Endothelial cell of umbilical vein (primary cell): ENCODE results near the gene APOD. TPM values are rescaled to one million over a fixed set of nuclear protein-coding genes. Genes with fewer than 3 reads are reported as not detected.

Experiments
- BruUV-seq: library from RNA; stranded (reverse); fragments of 400-500 nt; replicated peaks from 2 replicates; lab custom pipeline; 2021; lab: Mats Ljungman, UMichigan
- CTCF ChIA-PET: fragments of 300-600, 350-600 bp; sonication (Branson Sonifier 250); formaldehyde crosslinking; loops from one replicate; lab custom pipeline; 2021; ENCODE audit warnings: antibody characterized with exemption, inconsistent platforms; lab: Charles Lee
- POLR2A ChIA-PET: fragments of 300-600, 350-600 bp; sonication (Branson Sonifier 250); formaldehyde crosslinking; loops from one replicate; lab custom pipeline; 2021; ENCODE audit warnings: antibody characterized with exemption, inconsistent platforms; lab: Charles Lee
- DNase-seq: peaks from one replicate; pipeline ENCODE4 v3.0.0-alpha.2; 2011; ENCODE audit warnings: low read depth, low spot score
- FAIRE-seq: peaks from 2 replicates; lab custom pipeline; 2011; peaks lifted over from hg19 to GRCh38; lab: Jason Lieb, UNC
- H2AFZ ChIP-seq: 2 replicates; pipeline ENCODE4 v1.6.0; 2012; ENCODE audit warnings: low read depth, low read length, control low read depth, inconsistent platforms
- H3K27ac ChIP-seq: 2 replicates; pipeline ENCODE4 v1.5.1; 2011; ENCODE audit warnings: low read depth, mild to moderate bottlenecking, control low read depth, low read length, moderate library complexity; ENCODE audit not compliant: insufficient read depth
- H3K27me3 ChIP-seq, 2 experiments: 2 replicates each; pipeline versions ENCODE4 v1.6.0 to v1.6.1; 2011; ENCODE audit warnings: low read length in 2 of 2, mixed read lengths in 1 of 2; ENCODE audit not compliant: control insufficient read depth in 2 of 2, insufficient read depth in 2 of 2
- H3K36me3 ChIP-seq, 2 experiments: 2 replicates in 1 of 2; 3 replicates in 1 of 2; pipeline ENCODE4 v1.5.1; 2011; ENCODE audit warnings: low read length in 2 of 2, mild to moderate bottlenecking in 1 of 2, moderate library complexity in 1 of 2; ENCODE audit not compliant: control insufficient read depth in 2 of 2, insufficient read depth in 2 of 2; ENCODE audit errors: extremely low read depth in 1 of 2
- H3K4me1 ChIP-seq: 3 replicates; pipeline ENCODE4 v1.5.1; 2011; ENCODE audit warnings: mild to moderate bottlenecking, low read length; ENCODE audit not compliant: control insufficient read depth, insufficient read depth; ENCODE audit errors: extremely low read depth
- H3K4me2 ChIP-seq: 2 replicates; pipeline ENCODE4 v1.6.1; 2011; ENCODE audit warnings: low read length, control low read depth, mixed read lengths; ENCODE audit not compliant: insufficient read depth
- H3K4me3 ChIP-seq, 3 experiments: fragments of 200-600 bp in 1 of 3; sonication (generic), shearing (Covaris generic) in 1 of 3; replicated peaks in 1 of 3; 2 replicates each; pipeline ENCODE4 v1.5.1; 2011 to 2016; ENCODE audit warnings: control low read depth in 3 of 3, low read length in 3 of 3, mild to moderate bottlenecking in 2 of 3, inconsistent platforms in 1 of 3, low read depth in 1 of 3, moderate library complexity in 1 of 3; ENCODE audit not compliant: insufficient read depth in 1 of 3
- H3K79me2 ChIP-seq: 2 replicates; pipeline ENCODE4 v1.6.0; 2012; ENCODE audit warnings: low read length, inconsistent platforms; ENCODE audit not compliant: control insufficient read depth, insufficient read depth
- H3K9ac ChIP-seq: replicated peaks from 2 replicates; pipeline ENCODE3; 2011; ENCODE audit warnings: low read length, control low read depth; ENCODE audit not compliant: insufficient read depth; ENCODE audit errors: extremely low read depth
- H3K9me1 ChIP-seq: replicated peaks from 3 replicates; pipeline ENCODE4 v1.6.0; 2011; ENCODE audit warnings: mild to moderate bottlenecking, low read length; ENCODE audit not compliant: control insufficient read depth, insufficient read depth; ENCODE audit errors: extremely low read depth
- H3K9me3 ChIP-seq: replicated peaks from 2 replicates; pipeline ENCODE4 v1.5.1; 2012; ENCODE audit warnings: low read length, inconsistent platforms; ENCODE audit not compliant: control insufficient read depth, insufficient read depth
- H4K20me1 ChIP-seq: replicated peaks from 2 replicates; pipeline ENCODE3; 2011; ENCODE audit warnings: mild to moderate bottlenecking, low read length; ENCODE audit not compliant: control insufficient read depth, insufficient read depth; ENCODE audit errors: extremely low read depth
- CTCF ChIP-seq, 2 donors: IDR thresholded peaks; 1 replicate in 1 of 2; 2 replicates in 1 of 2; pipeline ENCODE4 v1.5.1; 2011; ENCODE audit warnings: low read length in 2 of 2, mild to moderate bottlenecking in 2 of 2, moderate library complexity in 2 of 2, control low read depth in 1 of 2, inconsistent platforms in 1 of 2, low read depth in 1 of 2; ENCODE audit not compliant: insufficient read depth in 1 of 2; ENCODE audit errors: extremely low read depth in 1 of 2
- EZH2 ChIP-seq: IDR thresholded peaks from 2 replicates; pipeline ENCODE4 v1.6.1; 2012; ENCODE audit warnings: borderline replicate concordance, low read depth, mild to moderate bottlenecking, moderate library complexity, low read length, inconsistent platforms; ENCODE audit not compliant: severe bottlenecking
- FOS ChIP-seq: IDR thresholded peaks from 2 replicates; pipeline ENCODE4 v1.6.1; 2011; ENCODE audit warnings: mild to moderate bottlenecking, low read length, moderate library complexity, borderline replicate concordance; ENCODE audit not compliant: insufficient read depth
- GATA2 ChIP-seq: IDR thresholded peaks from 2 replicates; pipeline ENCODE4 v1.7.0; 2011; ENCODE audit warnings: low read depth, mild to moderate bottlenecking, moderate library complexity, mixed read lengths, low read length; ENCODE audit not compliant: insufficient read length, insufficient read depth
- JUN ChIP-seq: IDR thresholded peaks from 2 replicates; pipeline ENCODE4 v1.6.1; 2011; ENCODE audit warnings: borderline replicate concordance, low read depth; ENCODE audit not compliant: insufficient read length, insufficient read depth
- MAX ChIP-seq: IDR thresholded peaks from 2 replicates; pipeline ENCODE4 v1.6.1; 2011; ENCODE audit not compliant: insufficient read depth, insufficient read length
- MYC ChIP-seq: IDR thresholded peaks from one replicate; pipeline ENCODE4 v1.6.1; 2011; ENCODE audit warnings: mild to moderate bottlenecking, low read depth, low read length
- POLR2A ChIP-seq: IDR thresholded peaks from 2 replicates; pipeline ENCODE4 v1.6.1; 2012; ENCODE audit warnings: low read depth, mild to moderate bottlenecking, control low read depth, low read length
- POLR2AphosphoS5 ChIP-seq: IDR thresholded peaks from 2 replicates; pipeline ENCODE4 v1.6.1; 2012; ENCODE audit warnings: low read depth, mild to moderate bottlenecking, control low read depth, low read length, moderate library complexity; ENCODE audit not compliant: insufficient read depth
- dilution Hi-C: fragments of 300-500 bp; cut with MboI; formaldehyde crosslinking; loops from one replicate; pipeline ENCODE4 v1.15.0; 2019; ENCODE audit warnings: low sequenced_read_pairs; ENCODE audit not compliant: extremely low pct_ligation_motif_present
- intact Hi-C: fragments of 100-400 bp; cut with micrococcal nuclease; formaldehyde crosslinking; loops from one replicate; pipeline ENCODE4 v1.10.0; 2022
- polyA plus RNA-seq, 4 experiments: library from polyadenylated mRNA; depleted of rRNA in 3 of 4; stranded (reverse) in 3 of 4; unstranded in 1 of 4; fragments of >200 nt; gene quantifications; 2 replicates each; pipeline versions ENCODE4 v1.2.1 to v1.2.3, GENCODE V29; 2011 to 2012; ENCODE audit warnings: missing spikeins in 1 of 4
- total RNA-seq: library from RNA; stranded (reverse); gene quantifications from 2 replicates; pipeline ENCODE4 v1.2.3, GENCODE V29; 2021

The APOD gene
- total and polyA plus RNA-seq, 2 donors (not counting 3 experiments of a cell fraction or from before 2014, with no cell fraction given), result 2.2 to 2.9 TPM

GRCh38 chr3:195539479-195539878 is 44.3 kb downstream of the APOD start:
- H3K9me3 ChIP-seq, result no peaks in the 10 kb centered on the region
- dilution Hi-C loops, result no loop called here
- H3K4me3 ChIP-seq, result no peak overlapping the region
- H3K36me3 ChIP-seq, result no peaks in the 10 kb centered on the region
- peaks cover 16% of the 10 kb centered on the region for H3K4me1 ChIP-seq
- TF ChIP-seq JUN (no peak), POLR2AphosphoS5 (no peak), POLR2A (no peak), CTCF (IDR thresholded peaks at IDR 0.05; ENCODE audit: extremely low read depth in 1 of 2, insufficient read depth in 1 of 2, low read depth in 1 of 2, low read length in 2 of 2) (no peak), MYC (no peak), EZH2 (no peak), GATA2 (no peak), MAX (no peak), FOS (no peak)
- no TSS peak for BruUV-seq
- FAIRE-seq, result no peak
- no peak overlapping the region for H3K4me2 ChIP-seq
- H3K79me2 ChIP-seq, result peaks cover 38% of the 10 kb centered on the region
- no peak overlapping the region for H3K27ac ChIP-seq
- POLR2A ChIA-PET, result interaction anchor here (0.5 kb wide), 1 partner anchor 197 kb away, joined by 3 read pairs; no protein-coding TSS in a partner anchor
- CTCF ChIA-PET, result interaction anchor here (1.7 kb wide), 1 partner anchor 268 kb away, joined by 5 read pairs; the partner anchor contains the start of gene XXYLT1
- no peak overlapping the region for H3K9ac ChIP-seq
- no peak for DNase-seq
- no peaks in the 10 kb centered on the region for H3K27me3 ChIP-seq
- no peaks in the 10 kb centered on the region for H4K20me1 ChIP-seq
- H2AFZ ChIP-seq, result no peak overlapping the region
- no peaks in the 10 kb centered on the region for H3K9me1 ChIP-seq
- intact Hi-C loops, result no loop called here
